Natural killer cell (primary cell): ENCODE measurements around the gene TSPAN19. TPM values are rescaled to one million over a fixed set of nuclear protein-coding genes. Genes with fewer than 3 reads are reported as not detected.

ENCODE experiments used
- ATAC-seq, 3 donors: fragments of 150-1000 bp in 2 of 3; fragments of 200-7000 bp in 1 of 3; cut with Tn5 transposase; 1 replicate in 1 of 3; 2 replicates in 2 of 3; pipeline ENCODE4 v1.10.0; 2021; ENCODE audit warnings: mild to moderate bottlenecking in 2 of 3, moderate library complexity in 2 of 3
- DNase-seq, 2 donors: peaks; one replicate each; pipeline versions ENCODE4 v3.0.0 to v3.0.0-alpha.2; 2013 to 2021; ENCODE audit warnings: mixed read lengths in 1 of 2
- H3K27ac ChIP-seq: one replicate; pipeline ENCODE4 v1.5.1; 2013; ENCODE audit warnings: mild to moderate bottlenecking, low read length
- H3K27me3 ChIP-seq: one replicate; pipeline ENCODE4 v1.6.1; 2013; ENCODE audit warnings: low read length; ENCODE audit not compliant: control insufficient read depth, insufficient read depth
- H3K36me3 ChIP-seq: one replicate; pipeline ENCODE4 v1.6.1; 2013; ENCODE audit warnings: low read length; ENCODE audit not compliant: control insufficient read depth, insufficient read depth
- H3K4me1 ChIP-seq: one replicate; pipeline ENCODE4 v1.6.1; 2013; ENCODE audit warnings: low read length; ENCODE audit not compliant: control insufficient read depth, insufficient read depth
- H3K4me3 ChIP-seq: one replicate; pipeline ENCODE4 v1.5.1; 2013; ENCODE audit warnings: low read length
- H3K9me3 ChIP-seq: one replicate; pipeline ENCODE4 v1.6.1; 2013; ENCODE audit warnings: low read length; ENCODE audit not compliant: control insufficient read depth, insufficient read depth
- H3K27ac Mint-ChIP-seq, 2 donors: one replicate each; pipeline ENCODE4 v1.8.0; 2022; ENCODE audit warnings: mild to moderate bottlenecking in 2 of 2, mixed read lengths in 2 of 2, moderate library complexity in 1 of 2
- H3K27me3 Mint-ChIP-seq, 2 donors: one replicate each; pipeline ENCODE4 v1.8.0; 2022; ENCODE audit warnings: low read depth in 2 of 2, mixed read lengths in 2 of 2
- H3K36me3 Mint-ChIP-seq: one replicate; pipeline ENCODE4 v1.8.0; 2022; ENCODE audit warnings: mixed read lengths
- H3K4me1 Mint-ChIP-seq, 2 donors: one replicate each; pipeline ENCODE4 v1.8.0; 2022; ENCODE audit warnings: mixed read lengths in 2 of 2
- H3K4me3 Mint-ChIP-seq: one replicate; pipeline ENCODE4 v1.8.0; 2022; ENCODE audit warnings: mild to moderate bottlenecking, moderate library complexity, mixed read lengths
- H3K9me3 Mint-ChIP-seq, 2 donors: one replicate each; pipeline ENCODE4 v1.8.0; 2022; ENCODE audit warnings: mixed read lengths in 2 of 2
- CTCF ChIP-seq: fragments of 200-600 bp; IDR thresholded peaks from one replicate; pipeline ENCODE4 v1.8.0; 2022; ENCODE audit warnings: antibody characterized with exemption
- WGBS: methylation state at CpG from one replicate; pipeline ENCODE4 v1.1.7; 2013; ENCODE audit warnings: missing lambda C conversion rate; ENCODE audit not compliant: insufficient coverage; 5-methylcytosine and 5-hydroxymethylcytosine counted together
- intact Hi-C: fragments of 100-400 bp; cut with micrococcal nuclease; formaldehyde crosslinking; loops from one replicate; pipeline ENCODE4 v1.14.2; 2022
- total RNA-seq, 4 donors: library from RNA; stranded (reverse); fragments of 120-200 nt in 1 of 4; gene quantifications; one replicate each; pipeline versions ENCODE4 v1.2.3 to v1.2.4, GENCODE V29; 2013 to 2022

The TSPAN19 gene
- total RNA-seq, 3 donors from 2014 or later (not counting 1 experiment from before 2014, with no cell fraction given) = not detected

- Mint-ChIP-seq H3K9me3 (no peaks in the 10 kb centered on the region), H3K4me3 (no peak overlapping the region), H3K27ac (no peak overlapping the region), H3K4me1 (no peaks in the 10 kb centered on the region), H3K27me3 (no peaks in the 10 kb centered on the region), H3K36me3 (no peaks in the 10 kb centered on the region)
- no peak overlapping the region for H3K27ac ChIP-seq
- no peaks in the 10 kb centered on the region for H3K27me3 ChIP-seq
- H3K9me3 ChIP-seq = no peaks in the 10 kb centered on the region
- H3K4me1 ChIP-seq = no peaks in the 10 kb centered on the region
- no peak for TF ChIP-seq CTCF
- intact Hi-C loops = no loop called here
- no peak overlapping the region for H3K4me3 ChIP-seq
- ATAC-seq (no peak), DNase-seq (no peak)
- 77% methylated on average over 1 of the region's 1 CpG for WGBS
- no peaks in the 10 kb centered on the region for H3K36me3 ChIP-seq
Measured at GRCh38 chr12:85072826-85073225, 36.7 kb upstream of the TSPAN19 start.

GRCh38 chr12:85065837-85066482 lies 29.9 kb upstream of the TSPAN19 start:
- no peak overlapping the region for H3K27ac ChIP-seq
- H3K36me3 ChIP-seq = no peaks in the 10 kb centered on the region
- no peaks in the 10 kb centered on the region for H3K9me3 ChIP-seq
- Mint-ChIP-seq H3K27me3 (no peaks in the 10 kb centered on the region), H3K9me3 (no peaks in the 10 kb centered on the region), H3K4me1 (no peaks in the 10 kb centered on the region), H3K27ac (no peak overlapping the region), H3K4me3 (no peak overlapping the region), H3K36me3 (no peaks in the 10 kb centered on the region)
- no peak overlapping the region for H3K4me3 ChIP-seq
- WGBS = 93% methylated on average over 1 of the region's 3 CpGs
- TF ChIP-seq CTCF = no peak
- ATAC-seq (no peak), DNase-seq (no peak)
- no peaks in the 10 kb centered on the region for H3K4me1 ChIP-seq
- no peaks in the 10 kb centered on the region for H3K27me3 ChIP-seq
- intact Hi-C loops = no loop called here

GRCh38 chr12:85060916-85061315 lies 24.8 kb upstream of the TSPAN19 start:
- H3K9me3 Mint-ChIP-seq = no peaks in the 10 kb centered on the region
- no peaks in the 10 kb centered on the region for H3K27me3 Mint-ChIP-seq
- ATAC-seq (no peak), DNase-seq (no peak)
- H3K4me3 Mint-ChIP-seq = no peak overlapping the region
- H3K9me3 ChIP-seq = no peaks in the 10 kb centered on the region
- H3K27ac ChIP-seq = no peak overlapping the region
- no peaks in the 10 kb centered on the region for H3K36me3 Mint-ChIP-seq
- no peak overlapping the region for H3K27ac Mint-ChIP-seq
- no peak for TF ChIP-seq CTCF
- H3K4me1 Mint-ChIP-seq = no peaks in the 10 kb centered on the region
- H3K36me3 ChIP-seq = no peaks in the 10 kb centered on the region
- H3K4me1 ChIP-seq = no peaks in the 10 kb centered on the region
- no CpG with 5 or more reads among the region's 2 CpGs for WGBS
- H3K27me3 ChIP-seq = no peaks in the 10 kb centered on the region
- no peak overlapping the region for H3K4me3 ChIP-seq
- intact Hi-C loops = no loop called here

- Mint-ChIP-seq H3K36me3 (no peaks in the 10 kb centered on the region), H3K4me1 (no peaks in the 10 kb centered on the region), H3K27ac (no peak overlapping the region), H3K9me3 (peaks cover 0 to 3% of the 10 kb centered on the region in 2 donors), H3K4me3 (no peak overlapping the region), H3K27me3 (no peaks in the 10 kb centered on the region)
- 82% methylated on average over 4 of the region's 6 CpGs for WGBS
- intact Hi-C loops = no loop called here
- Histone ChIP-seq H3K36me3 (no peaks in the 10 kb centered on the region), H3K27ac (no peak overlapping the region), H3K4me1 (no peaks in the 10 kb centered on the region), H3K9me3 (no peaks in the 10 kb centered on the region), H3K27me3 (no peaks in the 10 kb centered on the region), H3K4me3 (no peak overlapping the region)
- DNase-seq = no peak
- TF ChIP-seq CTCF = no peak
- no peak for ATAC-seq
Measured at GRCh38 chr12:85059594-85059993, 23.5 kb upstream of the TSPAN19 start.
